AML-193 (cell line): Measurements from ENCODE around the gene C2orf49.

Source experiments
- DNase-seq, 2 experiments: peaks; one replicate each; lab custom pipeline; 2025; lab: John Stamatoyannopoulos, UW

Gene C2orf49

DNA sequence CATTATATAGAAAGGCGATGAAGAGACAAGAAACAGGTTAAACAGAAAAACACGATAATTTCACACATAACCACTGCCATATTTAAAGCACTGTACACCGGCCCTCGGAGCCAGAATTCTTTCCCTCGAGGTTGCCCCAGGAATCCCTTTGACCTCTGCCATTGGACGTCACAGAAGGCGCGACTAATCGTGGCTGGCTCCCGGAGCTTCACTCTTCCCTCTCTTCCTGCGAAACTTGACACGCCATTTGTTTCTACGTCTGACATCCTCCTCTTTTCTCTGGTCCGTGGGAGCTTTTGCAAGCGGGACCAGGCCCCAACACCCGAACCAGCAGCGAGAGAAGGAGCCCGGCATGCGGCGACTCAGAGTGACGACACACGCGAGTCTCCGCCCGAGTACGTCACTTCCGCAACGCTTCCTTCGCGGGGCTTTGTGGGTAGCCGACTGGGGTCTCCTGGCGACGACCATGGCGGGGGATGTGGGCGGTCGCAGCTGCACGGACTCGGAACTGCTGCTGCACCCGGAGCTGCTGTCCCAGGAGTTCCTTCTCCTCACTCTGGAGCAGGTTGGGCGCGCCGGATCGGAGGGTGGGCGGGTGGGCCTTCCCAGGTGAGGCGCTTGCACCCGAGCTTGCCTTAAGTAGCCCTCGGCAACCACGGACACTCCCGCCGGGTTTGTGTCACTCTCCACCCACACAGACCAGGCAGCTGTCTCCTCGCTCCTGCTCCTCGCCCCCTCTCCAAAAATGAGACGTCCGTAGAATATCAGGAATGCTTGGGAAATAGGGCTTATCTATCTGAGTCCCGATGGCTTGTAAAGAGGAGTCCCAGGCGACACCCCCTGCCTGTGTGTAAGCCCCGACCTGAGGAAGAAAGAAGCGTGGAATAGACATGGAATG is at the start of gene C2orf49:
C2orf49 (plus strand) TSS at position 419 of the 898 bp plus-strand sequence; CDS start at position 467, 48 bp downstream.
- peak; percentile 74 to 78 for DNase-seq

DNA sequence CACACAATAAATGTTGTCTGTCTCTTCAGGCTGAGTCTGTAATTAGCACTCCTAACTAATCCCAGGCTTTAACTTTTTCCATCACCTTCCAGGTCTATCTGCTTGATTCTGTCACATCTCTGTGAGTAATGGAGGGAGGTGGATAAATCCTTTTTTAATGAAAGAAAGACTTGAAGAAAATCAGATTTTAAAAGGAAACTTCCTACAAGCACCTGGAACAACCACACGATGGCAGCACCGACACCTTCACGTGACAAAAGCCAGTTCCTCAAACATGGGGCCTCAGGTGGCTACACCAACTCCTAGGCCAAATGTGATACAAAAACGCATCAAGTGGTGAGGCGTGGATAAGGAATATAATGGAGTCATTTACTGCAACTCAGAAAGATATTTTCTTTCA is 49.6 kb upstream of the C2orf49 start:
- peak; percentile 26 to 29 for DNase-seq

DNA sequence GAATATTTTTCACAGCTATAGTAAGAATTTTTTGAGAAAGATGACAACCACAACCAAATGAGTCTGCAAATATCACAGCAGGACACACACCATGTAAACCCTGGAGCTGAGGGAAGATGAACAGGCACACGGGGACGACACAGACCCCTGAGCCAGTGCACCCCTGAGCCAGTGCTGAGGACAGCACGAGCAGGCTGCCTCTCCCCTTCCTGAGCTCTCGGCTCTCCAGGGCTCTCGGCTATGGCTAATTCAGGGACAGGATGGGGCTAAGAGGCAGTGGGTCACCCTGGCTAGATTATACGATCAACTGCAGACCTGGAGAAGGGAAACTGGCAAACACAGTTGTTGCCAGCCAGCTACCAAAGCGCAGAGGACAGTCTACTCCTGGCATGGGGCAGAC is 49.2 kb upstream of the C2orf49 start:
- DNase-seq, result no peak

DNA sequence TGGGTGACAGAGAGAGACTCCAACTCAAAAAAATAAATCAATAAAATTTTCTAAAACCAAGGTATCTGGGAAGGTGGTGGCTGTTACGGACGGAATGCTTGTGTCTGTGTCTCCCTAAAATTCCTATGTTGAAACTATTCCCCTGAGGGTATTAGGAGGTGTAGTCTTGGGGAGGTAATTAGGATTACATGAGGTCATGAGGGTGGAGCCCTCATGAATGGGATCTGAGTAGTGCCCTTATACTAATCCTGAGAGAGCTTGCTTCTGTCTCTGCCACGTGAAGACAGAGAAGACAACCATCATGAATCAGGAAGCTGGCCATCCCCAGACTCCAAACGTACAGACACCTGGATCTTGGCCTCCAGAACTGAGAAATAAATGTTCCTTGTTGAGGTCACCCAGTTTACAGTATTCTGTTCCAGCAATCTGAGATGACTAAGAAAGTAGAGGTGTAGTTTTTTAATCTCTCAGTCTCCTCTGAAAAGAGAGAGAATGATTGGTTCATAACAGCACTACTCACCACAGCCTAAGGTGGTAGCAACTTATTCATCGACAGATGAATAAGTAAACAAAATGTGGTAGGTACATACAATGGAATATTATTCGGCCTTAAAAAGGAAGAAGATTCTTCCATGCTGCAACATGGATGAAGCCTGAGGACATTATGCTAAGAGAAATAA is 46.2 kb upstream of the C2orf49 start:
- DNase-seq, result no peak

DNA sequence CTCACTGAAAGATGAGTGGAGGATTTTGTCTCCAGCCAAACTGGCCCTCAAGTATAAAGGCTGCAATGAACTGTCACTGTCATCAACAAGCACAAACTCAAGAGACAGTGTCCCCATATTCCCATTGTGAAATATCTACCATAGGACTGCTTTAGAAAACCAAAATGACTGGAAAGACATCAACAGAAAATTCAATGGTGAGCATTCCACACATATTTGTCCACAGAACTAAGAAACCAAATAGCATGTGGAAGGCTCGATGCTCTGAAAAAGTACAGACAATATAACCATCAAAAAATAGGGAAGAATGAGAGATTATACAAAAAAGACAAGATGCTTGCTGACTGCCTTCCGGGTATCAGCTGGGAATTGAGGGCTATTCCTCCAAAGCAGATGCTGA is 45.4 kb upstream of the C2orf49 start:
- no peak for DNase-seq

DNA sequence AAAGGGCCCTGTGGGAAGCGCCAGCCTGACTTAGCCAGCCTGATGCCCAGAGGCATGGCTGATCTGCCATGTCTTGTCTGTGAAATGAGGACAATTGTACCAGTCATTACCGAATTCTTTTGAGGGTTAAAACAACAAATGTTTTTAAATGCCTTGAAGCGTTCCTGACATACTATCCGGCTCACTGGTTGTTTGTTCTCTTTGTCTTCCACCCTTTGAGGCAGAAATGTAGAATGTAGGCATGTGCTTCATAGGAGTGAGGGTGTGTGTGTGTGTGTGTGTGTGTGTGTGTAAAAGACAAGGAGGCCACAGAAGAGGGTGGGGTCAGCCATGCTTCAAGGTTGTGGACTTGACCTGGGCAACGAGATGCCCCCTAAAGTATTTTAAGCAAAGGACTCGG is 43.3 kb upstream of the C2orf49 start:
- no peak for DNase-seq

DNA sequence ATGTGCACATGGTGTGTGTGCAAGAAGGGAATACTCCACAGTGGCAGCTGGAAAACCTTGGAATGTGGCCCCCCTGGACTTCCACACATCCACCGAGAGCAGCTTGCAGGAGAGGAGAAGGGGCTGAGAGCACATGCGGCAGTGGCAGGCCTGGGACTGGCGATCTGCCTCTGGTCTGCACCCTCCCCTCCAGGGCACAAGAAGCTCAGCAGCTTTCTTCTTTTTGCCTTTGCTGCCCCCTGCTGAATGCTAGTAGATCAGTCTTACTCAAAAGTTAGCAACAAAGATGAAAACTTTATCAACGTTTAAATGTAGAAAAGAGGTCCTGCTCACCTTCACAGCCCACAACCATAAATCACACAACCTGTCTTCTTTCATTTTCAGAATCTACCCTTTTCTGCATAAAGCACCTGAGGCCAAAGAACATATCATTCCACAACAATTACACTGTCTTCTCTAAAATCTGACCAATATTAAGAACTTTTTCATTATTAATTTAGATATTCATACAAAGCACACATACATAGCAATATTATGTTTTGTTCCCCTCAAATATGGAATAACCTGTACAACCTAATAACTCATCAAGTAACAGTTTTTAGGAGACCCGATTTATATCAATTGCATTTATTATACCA is 42.4 kb upstream of the C2orf49 start:
- DNase-seq, result peak; percentile 48 to 72

DNA sequence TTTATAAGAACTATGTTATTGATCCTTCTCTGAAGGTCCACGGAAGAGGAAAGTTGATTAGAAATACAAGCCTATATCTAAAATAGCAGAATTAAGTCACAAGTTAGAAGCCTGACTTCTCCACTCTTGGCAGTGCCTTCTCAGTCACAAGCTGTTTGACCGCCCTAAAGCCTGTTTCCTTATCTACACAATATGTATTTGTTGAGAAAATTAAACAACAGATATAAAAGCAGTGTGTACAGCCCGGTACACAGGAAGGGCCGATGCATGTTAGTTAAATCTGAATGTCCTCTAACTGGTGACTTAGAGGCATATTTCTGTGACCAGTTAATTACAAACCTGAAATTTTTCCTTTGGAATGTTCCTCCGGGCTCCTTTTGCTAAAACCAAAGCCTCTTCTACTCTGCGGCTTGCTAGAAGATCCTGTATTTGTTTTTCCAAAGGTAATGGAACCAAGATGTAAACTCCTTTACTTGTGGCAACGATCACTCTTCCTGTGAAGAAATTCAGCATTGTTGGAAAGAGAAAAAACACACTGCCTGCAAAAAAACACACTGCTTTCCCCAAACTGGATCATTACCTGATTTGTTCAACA is 41.2 kb upstream of the C2orf49 start:
- no peak for DNase-seq

DNA sequence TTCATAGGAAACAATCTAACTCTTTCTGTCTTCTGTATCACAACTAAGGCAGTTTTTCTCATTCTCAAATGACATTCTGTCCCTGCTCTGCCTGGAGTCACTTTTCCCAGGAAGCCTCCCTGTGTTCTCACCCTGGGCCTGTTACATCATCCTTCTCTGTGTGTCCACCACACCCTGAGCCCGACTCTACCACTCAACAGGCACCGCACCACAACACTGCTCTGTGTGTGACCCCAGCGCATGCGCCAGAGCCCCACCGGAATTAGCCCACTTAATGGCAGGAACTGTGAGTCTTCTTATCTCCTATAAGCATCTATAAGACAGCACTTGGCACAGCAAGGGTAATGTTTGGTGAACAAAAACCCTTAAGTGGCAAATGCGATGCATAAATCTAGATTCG is 40.1 kb upstream of the C2orf49 start:
- DNase-seq, result no peak

DNA sequence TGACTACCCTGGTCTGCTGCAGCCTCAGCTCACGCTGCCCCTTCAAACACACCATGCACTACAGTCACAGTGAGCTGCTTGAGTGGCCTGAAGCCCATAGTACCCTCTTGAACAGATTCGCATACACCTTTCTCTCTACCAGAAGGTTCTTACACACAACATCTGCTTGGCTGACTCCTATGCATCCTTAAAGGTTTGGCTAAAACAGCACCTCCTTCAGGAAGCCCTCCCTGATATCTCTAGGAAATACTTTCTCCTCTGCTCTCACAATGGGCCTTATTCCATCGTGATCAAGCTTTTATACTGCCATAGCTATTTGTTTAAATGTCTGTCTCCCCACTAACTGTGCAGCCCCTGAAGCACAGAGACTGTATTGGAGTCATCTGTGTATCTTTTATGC is 39.3 kb upstream of the C2orf49 start:
- no peak for DNase-seq

DNA sequence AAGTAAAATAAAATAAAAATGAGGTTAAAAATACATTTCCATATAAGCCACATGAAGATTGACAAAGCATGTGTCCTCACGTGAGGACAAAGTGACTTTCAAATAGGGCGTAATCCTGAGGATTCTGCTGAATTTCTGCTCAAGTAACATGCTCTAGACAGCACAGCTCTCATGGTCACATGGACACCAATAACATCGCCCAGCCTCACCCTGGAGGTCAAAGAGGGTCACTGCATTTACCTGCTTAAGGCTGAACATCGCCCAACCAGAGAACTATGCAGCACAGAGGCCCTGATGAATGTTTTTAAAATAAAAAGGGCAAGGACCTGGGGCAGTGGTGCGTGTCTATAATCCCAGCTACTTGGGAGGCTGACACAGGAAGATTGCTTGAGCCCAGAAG is 38.0 kb upstream of the C2orf49 start:
- DNase-seq, result no peak

DNA sequence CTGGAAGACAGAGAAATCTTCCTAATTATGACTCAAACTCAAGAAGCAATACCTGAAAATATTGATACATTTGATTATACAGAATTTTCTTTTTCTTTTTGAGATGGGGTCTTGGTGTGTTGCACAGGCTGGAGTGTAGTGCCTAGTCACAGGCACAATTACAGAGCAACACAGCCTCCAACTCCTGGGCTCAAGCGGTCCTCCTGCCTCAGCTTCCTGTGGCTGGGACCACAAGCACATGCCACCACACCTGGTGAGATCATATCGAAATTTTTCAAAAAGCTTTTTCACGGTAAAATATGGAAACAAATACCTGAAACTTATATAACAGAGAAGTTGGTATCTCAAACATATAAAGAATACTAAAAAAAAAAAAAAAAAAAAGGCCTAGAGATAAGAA is 35.7 kb upstream of the C2orf49 start:
- DNase-seq, result no peak

DNA sequence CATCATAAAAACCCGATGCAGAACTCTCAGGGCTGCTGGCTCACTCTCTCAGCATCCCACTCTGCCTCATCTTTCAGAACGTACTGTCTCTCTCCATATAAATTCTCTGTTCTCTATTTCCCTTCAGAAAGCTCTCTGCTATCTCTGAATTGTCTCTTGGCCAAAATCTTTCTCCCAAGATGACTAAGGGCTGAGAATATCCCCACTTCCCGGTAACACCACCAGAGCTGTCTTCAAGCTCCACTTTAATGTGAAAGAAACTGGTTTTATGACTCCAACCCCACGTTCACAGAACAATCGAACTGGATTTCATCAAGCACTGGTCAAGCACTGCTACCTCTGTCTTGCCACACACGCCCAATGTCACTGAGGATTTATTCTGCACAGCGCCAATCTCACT is 30.2 kb upstream of the C2orf49 start:
- DNase-seq, result no peak

DNA sequence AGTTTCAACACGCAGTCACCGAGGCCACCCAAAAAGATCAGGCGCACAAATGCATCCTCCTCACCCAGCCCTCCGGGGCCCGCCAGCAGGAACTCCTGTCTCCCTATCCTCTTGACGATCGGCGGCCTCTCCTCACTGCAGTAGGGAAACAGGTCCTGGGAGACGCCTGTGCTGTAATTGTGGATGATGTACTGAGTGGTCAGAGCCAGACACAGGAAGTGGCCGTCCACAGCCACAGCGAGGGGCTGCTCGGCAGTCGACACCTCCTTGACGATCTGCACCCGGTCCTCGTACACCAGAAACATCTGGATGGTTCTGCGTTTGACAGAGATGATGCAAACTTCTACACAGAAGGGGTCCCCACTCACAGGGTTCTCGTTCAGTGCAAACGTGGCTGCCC is 29.8 kb upstream of the C2orf49 start:
- DNase-seq, result no peak

DNA sequence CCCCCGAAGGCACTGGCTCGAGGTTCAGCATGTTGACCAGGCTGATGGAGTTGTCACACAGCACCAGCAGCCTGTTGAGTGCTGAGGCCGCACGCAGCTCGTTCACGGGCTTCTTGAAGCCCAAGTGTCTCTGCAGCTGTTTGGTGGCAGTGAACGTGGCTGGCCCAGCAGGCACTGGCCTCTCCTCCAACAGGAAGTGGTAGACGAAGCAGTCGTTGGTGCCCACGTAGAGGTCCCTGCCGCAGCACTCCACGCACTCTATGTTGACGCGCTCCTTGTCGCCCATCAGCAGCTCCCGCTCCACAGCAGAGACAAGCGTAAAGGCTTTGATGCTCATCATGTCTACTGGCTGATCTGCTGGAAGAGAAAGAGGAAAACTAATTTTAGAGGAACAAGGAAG is 29.4 kb upstream of the C2orf49 start:
- DNase-seq, result no peak

DNA sequence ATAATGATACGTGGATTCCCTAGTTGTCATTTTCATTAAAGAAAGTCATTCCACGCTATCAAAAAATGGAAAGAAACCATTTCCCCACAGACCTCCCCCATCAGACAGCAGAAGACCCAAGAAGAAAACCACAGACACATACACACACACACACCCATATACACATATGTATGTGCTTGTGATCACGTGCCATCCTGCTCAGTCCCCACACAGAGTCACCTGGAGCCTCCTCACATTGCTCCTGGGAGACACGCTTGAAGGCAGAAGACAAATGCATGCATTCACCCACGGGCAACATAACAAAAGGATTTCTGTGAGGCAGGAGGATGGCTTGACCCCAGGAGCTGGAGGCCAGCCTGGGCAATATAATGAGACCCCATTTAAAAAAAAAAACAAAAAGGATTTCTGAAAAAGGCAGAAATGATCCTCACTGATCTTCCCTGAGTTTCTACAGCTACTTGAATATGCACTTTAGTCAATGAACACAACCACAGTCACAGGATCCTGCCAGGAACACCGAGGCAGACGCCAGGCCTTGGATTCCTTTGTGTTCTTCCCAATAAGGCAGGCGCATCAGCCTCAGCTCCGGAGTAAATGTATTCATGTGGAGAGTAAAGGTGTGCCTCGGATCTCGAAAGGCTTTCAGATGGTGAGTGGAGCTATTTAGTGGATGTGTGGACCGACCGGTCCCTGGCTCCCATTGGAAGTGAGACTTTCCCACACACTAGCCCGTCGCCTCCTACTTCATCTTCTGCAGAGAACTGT is 28.8 kb upstream of the C2orf49 start:
- DNase-seq, result no peak

DNA sequence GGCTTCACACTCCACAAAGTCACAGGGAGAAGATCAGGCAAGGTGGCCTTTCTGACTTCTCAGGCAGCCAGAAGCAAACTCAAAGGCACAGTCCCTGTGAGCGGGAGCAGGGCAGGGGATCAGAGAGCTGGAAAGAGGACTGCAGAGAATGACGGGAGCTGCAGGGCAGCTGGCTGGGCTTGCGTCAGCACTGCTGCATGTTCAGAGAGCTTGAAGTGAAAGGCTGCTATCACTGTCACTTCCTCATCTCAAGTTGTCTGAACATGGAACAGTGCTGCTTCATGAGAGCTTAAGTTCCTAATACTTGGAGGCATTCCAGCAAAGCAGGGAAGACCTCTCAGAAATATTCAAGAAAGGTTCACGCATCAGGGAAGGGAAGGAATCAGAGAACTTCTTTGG is 28.2 kb upstream of the C2orf49 start:
- DNase-seq, result peak; percentile 49 to 70

DNA sequence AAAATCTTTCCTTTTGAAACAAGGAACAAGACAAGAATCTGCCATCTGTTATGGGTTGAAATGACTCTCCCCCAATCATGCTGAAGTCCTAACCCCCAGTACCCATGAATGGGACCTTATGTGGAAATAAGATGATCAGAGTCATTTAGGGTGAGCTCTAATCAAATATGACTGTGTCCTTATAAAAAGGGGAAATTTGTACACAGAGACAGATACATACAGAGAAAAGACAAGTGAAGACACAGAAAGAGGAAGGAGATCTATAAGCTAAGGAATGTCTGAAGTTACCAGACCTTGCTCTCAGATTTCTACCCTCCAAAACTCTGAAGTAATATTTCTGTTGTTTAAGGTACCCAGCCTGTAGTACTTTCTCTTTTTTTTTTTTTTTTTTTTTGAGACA is 23.5 kb upstream of the C2orf49 start:
- DNase-seq, result peak; percentile 43 to 63

DNA sequence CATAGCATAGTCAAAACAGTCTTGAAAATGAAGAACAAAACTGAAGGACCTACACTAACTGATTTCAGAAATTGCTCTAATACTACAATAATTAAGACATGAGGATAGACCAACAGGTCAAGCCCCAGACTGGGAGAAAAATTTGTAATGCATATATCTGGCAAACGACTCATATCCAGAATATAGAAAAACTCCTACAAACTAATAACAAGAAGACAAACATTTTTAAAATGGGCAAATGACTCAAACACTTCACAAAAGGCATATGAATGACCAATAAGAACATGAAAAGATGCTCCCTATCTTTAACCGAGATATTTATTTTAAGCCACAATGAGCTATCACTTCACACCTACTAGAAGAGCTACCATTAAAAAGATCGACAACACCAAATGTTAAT is 22.0 kb upstream of the C2orf49 start:
- no peak for DNase-seq

DNA sequence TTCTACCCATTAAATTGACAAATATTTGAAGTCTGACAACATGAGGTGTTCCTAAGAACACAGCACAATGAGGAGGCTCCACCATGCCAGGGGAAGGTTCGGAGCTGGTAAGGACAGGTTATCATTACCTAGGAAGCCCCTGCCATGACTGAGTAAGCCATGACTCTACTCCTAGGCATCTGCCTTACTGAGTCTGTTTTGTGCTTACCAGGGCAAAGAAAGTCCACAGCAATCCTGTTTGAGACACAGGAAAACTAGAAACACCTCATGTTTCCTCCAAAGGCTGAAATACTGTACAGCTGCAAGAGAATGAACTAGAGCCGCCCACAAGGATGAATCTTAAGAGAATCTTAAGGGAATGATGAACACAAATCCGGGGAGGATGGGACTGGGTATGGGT is 19.4 kb upstream of the C2orf49 start:
- DNase-seq, result no peak

DNA sequence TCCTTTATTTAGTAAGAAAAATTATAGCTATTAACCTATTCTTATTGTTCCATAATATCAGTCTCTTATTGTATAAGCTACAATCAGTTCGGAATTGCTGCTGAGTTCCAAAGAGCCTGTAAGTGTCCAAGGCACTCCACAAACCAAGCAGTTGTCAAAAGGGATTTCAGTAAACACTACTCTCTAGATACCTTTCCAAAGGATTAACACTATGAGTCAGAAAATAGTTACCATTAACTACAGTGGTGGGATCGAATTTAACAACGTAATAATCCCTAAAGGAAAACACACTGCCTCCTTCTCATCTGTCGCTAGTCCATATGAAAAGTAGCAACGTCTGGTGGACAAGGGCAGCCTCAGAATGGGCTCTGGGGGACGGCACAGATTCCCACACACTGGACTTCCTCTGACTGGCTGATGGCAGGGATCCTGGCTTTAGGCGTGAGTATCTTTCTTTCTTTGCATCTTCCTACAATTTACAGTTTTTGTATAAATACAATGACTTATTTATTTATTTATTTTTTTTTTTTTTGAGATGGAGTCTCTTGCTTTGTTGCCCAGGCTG is 16.6 kb upstream of the C2orf49 start:
- no peak for DNase-seq
